Breast epithelium (tissue), 4 donors: ENCODE measurements around the gene CPT2. TPM values are rescaled to one million over a fixed set of nuclear protein-coding genes. Genes with fewer than 3 reads are reported as not detected.
"Not testable (repeated sequence)": the region's sequence is repeated elsewhere in the genome, so short reads cannot be mapped to it uniquely, and the experiment has no call there.

Experiments used
- DNase-seq, 2 donors: peaks; one replicate each; pipeline ENCODE4 v3.0.0-alpha.2; 2019; ENCODE audit warnings: low spot score in 2 of 2
- H3K27ac ChIP-seq, 2 donors: fragments of 200-600 bp; sonication (generic) in 1 of 2; one replicate each; pipeline ENCODE4 v1.5.1; 2016 to 2019; ENCODE audit warnings: mild to moderate bottlenecking in 1 of 2
- H3K27me3 ChIP-seq, 2 donors: fragments of 200-600 bp; sonication (generic) in 1 of 2; one replicate each; pipeline versions ENCODE4 v1.5.1 to v1.6.0; 2017 to 2019; ENCODE audit warnings: control low read depth in 1 of 2, mild to moderate bottlenecking in 1 of 2
- H3K36me3 ChIP-seq: fragments of 200-600 bp; one replicate; pipeline ENCODE4 v1.5.1; 2019
- H3K4me1 ChIP-seq, 2 donors: fragments of 200-600 bp; sonication (generic); one replicate each; pipeline ENCODE4 v1.5.1; 2016 to 2019; ENCODE audit warnings: control low read depth in 1 of 2
- H3K4me3 ChIP-seq, 3 donors: fragments of 200-600 bp; sonication (generic); 1 replicate in 2 of 3; 2 replicates in 1 of 3; pipeline ENCODE4 v1.5.1; 2016 to 2019; ENCODE audit warnings: mild to moderate bottlenecking in 3 of 3, moderate library complexity in 2 of 3
- H3K9me3 ChIP-seq, 2 donors: fragments of 200-600 bp; sonication (generic) in 1 of 2; one replicate each; pipeline ENCODE4 v1.5.1; 2016 to 2019; ENCODE audit warnings: control low read depth in 1 of 2
- CTCF ChIP-seq, 3 donors: fragments of 450-650 bp; IDR thresholded peaks; one replicate each; pipeline ENCODE4 v1.5.1; 2016 to 2017; ENCODE audit warnings: antibody characterized with exemption in 3 of 3, mild to moderate bottlenecking in 3 of 3, moderate library complexity in 3 of 3
- POLR2A ChIP-seq: fragments of 450-650 bp; IDR thresholded peaks from one replicate; pipeline ENCODE4 v1.6.1; 2016; ENCODE audit warnings: antibody characterized with exemption, mild to moderate bottlenecking, moderate library complexity
- POLR2AphosphoS5 ChIP-seq, 3 donors: sonication (generic); formaldehyde crosslinking; IDR thresholded peaks; one replicate each; pipeline ENCODE4 v1.6.1; 2017; ENCODE audit warnings: antibody characterized with exemption in 3 of 3
- intact Hi-C: fragments of 100-400 bp; cut with DNase I; formaldehyde crosslinking; loops from one replicate; pipeline ENCODE4 v1.15.1; 2023; ENCODE audit warnings: low total_unique reads
- total RNA-seq, 3 donors: library from RNA; depleted of rRNA; stranded (reverse); fragments of >200 nt; gene quantifications; one replicate each; pipeline ENCODE4 v1.1.0, GENCODE V29; 2016

The CPT2 gene
- total RNA-seq, 3 donors from 2014 or later = 20.5 to 26.2 (median 22.9) TPM

- TF ChIP-seq POLR2AphosphoS5 (IDR thresholded peaks at IDR 0.05) = no peak
- H3K27me3 ChIP-seq = no peaks in the 10 kb centered on the region
- H3K9me3 ChIP-seq = no peaks in the 10 kb centered on the region
- no peak for DNase-seq
- no peak overlapping the region for H3K27ac ChIP-seq
- no peak overlapping the region for H3K4me3 ChIP-seq
- intact Hi-C loops = no loop called here
- H3K4me1 ChIP-seq = no peaks in the 10 kb centered on the region
- no peaks in the 10 kb centered on the region for H3K36me3 ChIP-seq
Measured at GRCh38 chr1:53180951-53181350, 15.7 kb upstream of the CPT2 start.

GRCh38 chr1:53182111-53182593 lies 14.5 kb upstream of the CPT2 start:
- Histone ChIP-seq H3K9me3 (no peaks in the 10 kb centered on the region), H3K4me1 (no peaks in the 10 kb centered on the region), H3K4me3 (no peak overlapping the region), H3K36me3 (no peaks in the 10 kb centered on the region), H3K27ac (peak overlapping the region; percentile 4 to 53), H3K27me3 (no peaks in the 10 kb centered on the region)
- peak; percentile 65 to 88 for DNase-seq
- peak in 2 of 3 donors; percentile 17 to 40 for TF ChIP-seq POLR2AphosphoS5 (IDR thresholded peaks at IDR 0.05)
- TF ChIP-seq CTCF (IDR thresholded peaks at IDR 0.05) = peak; percentile 73 to 84 (median 80)
- no peak for TF ChIP-seq POLR2A
- intact Hi-C loops = no loop called here

GRCh38 chr1:53182716-53183094 lies 13.9 kb upstream of the CPT2 start:
- Histone ChIP-seq H3K4me1 (no peaks in the 10 kb centered on the region), H3K4me3 (no peak overlapping the region), H3K36me3 (no peaks in the 10 kb centered on the region), H3K27me3 (no peaks in the 10 kb centered on the region), H3K27ac (peak overlapping the region; percentile 4 to 53), H3K9me3 (no peaks in the 10 kb centered on the region)
- no peak for TF ChIP-seq CTCF (IDR thresholded peaks at IDR 0.05)
- TF ChIP-seq POLR2A = no peak
- no peak for TF ChIP-seq POLR2AphosphoS5 (IDR thresholded peaks at IDR 0.05)
- no peak for DNase-seq
- intact Hi-C loops = no loop called here

- Histone ChIP-seq H3K4me1 (no peaks in the 10 kb centered on the region), H3K4me3 (no peak overlapping the region), H3K27ac (peak overlapping the region in 1 of 2 donors; percentile 53), H3K9me3 (no peaks in the 10 kb centered on the region), H3K36me3 (no peaks in the 10 kb centered on the region), H3K27me3 (no peaks in the 10 kb centered on the region)
- intact Hi-C loops = no loop called here
- DNase-seq = no peak
- TF ChIP-seq CTCF (IDR thresholded peaks at IDR 0.05) (no peak), POLR2A (no peak), POLR2AphosphoS5 (IDR thresholded peaks at IDR 0.05) (no peak)
Measured at GRCh38 chr1:53183095-53183990, 13.3 kb upstream of the CPT2 start.

GRCh38 chr1:53185955-53186297 lies 10.7 kb upstream of the CPT2 start:
- H3K27me3 ChIP-seq, H3K4me3 ChIP-seq, H3K36me3 ChIP-seq, H3K4me1 ChIP-seq, H3K9me3 ChIP-seq, H3K27ac ChIP-seq, DNase-seq, intact Hi-C loops: not testable (repeated sequence)

- intact Hi-C loops = no loop called here
- no peak for TF ChIP-seq POLR2A
- TF ChIP-seq CTCF (IDR thresholded peaks at IDR 0.05) = no peak
- no peak for TF ChIP-seq POLR2AphosphoS5 (IDR thresholded peaks at IDR 0.05)
- no peak overlapping the region for H3K27ac ChIP-seq
- H3K9me3 ChIP-seq = no peaks in the 10 kb centered on the region
- H3K36me3 ChIP-seq = no peaks in the 10 kb centered on the region
- no peak for DNase-seq
- no peaks in the 10 kb centered on the region for H3K27me3 ChIP-seq
- no peaks in the 10 kb centered on the region for H3K4me1 ChIP-seq
- H3K4me3 ChIP-seq = no peak overlapping the region
Measured at GRCh38 chr1:53186533-53186932, 10.1 kb upstream of the CPT2 start.
